NAMALWA (cell line): ENCODE results near the gene MINDY2.
"Not testable (repeated sequence)": the region's sequence is repeated elsewhere in the genome, so short reads cannot be mapped to it uniquely, and the experiment has no call there.

Source experiments
- DNase-seq: peaks from one replicate; pipeline ENCODE4 v3.0.0-alpha.2; 2015; ENCODE audit warnings: low spot score

Gene MINDY2

GRCh38 chr15:58752716-58753115 lies 18.4 kb upstream of the MINDY2 start:
- no peak for DNase-seq

GRCh38 chr15:58755350-58755749 lies 15.8 kb upstream of the MINDY2 start:
- DNase-seq = no peak

GRCh38 chr15:58755956-58756355 lies 15.1 kb upstream of the MINDY2 start:
- no peak for DNase-seq

GRCh38 chr15:58758141-58758540 lies 13.0 kb upstream of the MINDY2 start:
- no peak for DNase-seq

GRCh38 chr15:58760385-58761009 lies 10.6 kb upstream of the MINDY2 start:
- DNase-seq = no peak

- DNase-seq = no peak
These were observed 10.1 kb upstream of the MINDY2 start for GRCh38 chr15:58761010-58761388.

- DNase-seq = no peak
These were observed 8.8 kb upstream of the MINDY2 start for GRCh38 chr15:58762285-58762684.

GRCh38 chr15:58762731-58763130 lies 8.4 kb upstream of the MINDY2 start:
- DNase-seq = no peak

- DNase-seq = no peak
These were observed 6.6 kb upstream of the MINDY2 start for GRCh38 chr15:58764468-58764867.

- DNase-seq = no peak
These were observed 4.8 kb upstream of the MINDY2 start for GRCh38 chr15:58766290-58766689.

GRCh38 chr15:58768601-58769004 lies 2.5 kb upstream of the MINDY2 start:
- DNase-seq = not testable (repeated sequence)

- DNase-seq = peak; percentile 88
These were observed 614 bp upstream of the MINDY2 start for GRCh38 chr15:58770519-58770856.

GRCh38 chr15:58771621-58772250 lies 634 bp downstream of the MINDY2 start:
- DNase-seq = peak; percentile 33

- DNase-seq = no peak
These were observed 1.9 kb downstream of the MINDY2 start for GRCh38 chr15:58773024-58773423.

GRCh38 chr15:58775402-58775801 lies 4.3 kb downstream of the MINDY2 start:
- no peak for DNase-seq

- DNase-seq = peak; percentile 19
These were observed 6.0 kb downstream of the MINDY2 start for GRCh38 chr15:58777107-58777506.

- DNase-seq = no peak
These were observed 8.5 kb downstream of the MINDY2 start for GRCh38 chr15:58779554-58779953.

GRCh38 chr15:58785355-58785754 lies 14.3 kb downstream of the MINDY2 start:
- DNase-seq = no peak

GRCh38 chr15:58788056-58788710 lies 17.1 kb downstream of the MINDY2 start:
- no peak for DNase-seq

- DNase-seq = no peak
These were observed 22.8 kb downstream of the MINDY2 start for GRCh38 chr15:58793862-58794261.

GRCh38 chr15:58795825-58796224 lies 24.7 kb downstream of the MINDY2 start:
- no peak for DNase-seq

- no peak for DNase-seq
These were observed 26.4 kb downstream of the MINDY2 start for GRCh38 chr15:58797505-58797904.

GRCh38 chr15:58805095-58805494 lies 34.0 kb downstream of the MINDY2 start:
- no peak for DNase-seq

GRCh38 chr15:58823267-58823666 lies 52.2 kb downstream of the MINDY2 start:
- DNase-seq = not testable (repeated sequence)
